Measurements from ENCODE around the gene RBM20. TPM values are rescaled to one million over a fixed set of nuclear protein-coding genes. Genes with fewer than 3 reads are reported as not detected.
A peak's percentile ranks its signal among the peaks of the same experiment; 100 is the strongest.
"Not testable (repeated sequence)": the region's sequence is repeated elsewhere in the genome, so short reads cannot be mapped to it uniquely, and the experiment has no call there.

The RBM20 gene
- total RNA-seq, 1 donor from 2014 or later = 1.0 TPM

GRCh38 chr10:110608087-110608486, 36.0 kb upstream of the RBM20 start:
- H3K9me3 Mint-ChIP-seq (ENCODE audit: unreplicated experiment) = no peaks in the 10 kb centered on the region
- H3K27ac Mint-ChIP-seq (ENCODE audit: unreplicated experiment) = no peak overlapping the region
- H3K4me1 Mint-ChIP-seq (ENCODE audit: unreplicated experiment) = no peaks in the 10 kb centered on the region
- TF ChIP-seq CTCF (IDR thresholded peaks at IDR 0.05; ENCODE audit: unreplicated experiment) = no peak
- DNase-seq (ENCODE audit: low spot score) = no peak
- no peaks in the 10 kb centered on the region for H3K36me3 Mint-ChIP-seq (ENCODE audit: low read depth, unreplicated experiment)
- no peaks in the 10 kb centered on the region for H3K27me3 Mint-ChIP-seq (ENCODE audit: unreplicated experiment)
- no peak overlapping the region for H3K4me3 Mint-ChIP-seq (ENCODE audit: unreplicated experiment)

GRCh38 chr10:110609605-110610004, 34.5 kb upstream of the RBM20 start:
- DNase-seq (ENCODE audit: low spot score) = no peak
- no peak overlapping the region for H3K27ac Mint-ChIP-seq (ENCODE audit: unreplicated experiment)

GRCh38 chr10:110610308-110610774, 33.8 kb upstream of the RBM20 start:
- no peaks in the 10 kb centered on the region for H3K9me3 Mint-ChIP-seq (ENCODE audit: unreplicated experiment)
- H3K27me3 Mint-ChIP-seq (ENCODE audit: unreplicated experiment) = no peaks in the 10 kb centered on the region
- no peak overlapping the region for H3K27ac Mint-ChIP-seq (ENCODE audit: unreplicated experiment)
- DNase-seq (ENCODE audit: low spot score) = peak; percentile 67
- H3K36me3 Mint-ChIP-seq (ENCODE audit: low read depth, unreplicated experiment) = no peaks in the 10 kb centered on the region
- no peak overlapping the region for H3K4me3 Mint-ChIP-seq (ENCODE audit: unreplicated experiment)
- no peaks in the 10 kb centered on the region for H3K4me1 Mint-ChIP-seq (ENCODE audit: unreplicated experiment)
- TF ChIP-seq CTCF (IDR thresholded peaks at IDR 0.05; ENCODE audit: unreplicated experiment) = peak; percentile 78

More at GRCh38 chr10:110609605-110610004, 34.5 kb upstream of the RBM20 start:
- Mint-ChIP-seq H3K4me1 (ENCODE audit: unreplicated experiment) (no peaks in the 10 kb centered on the region), H3K36me3 (ENCODE audit: low read depth, unreplicated experiment) (no peaks in the 10 kb centered on the region), H3K9me3 (ENCODE audit: unreplicated experiment) (no peaks in the 10 kb centered on the region), H3K4me3 (ENCODE audit: unreplicated experiment) (no peak overlapping the region), H3K27me3 (ENCODE audit: unreplicated experiment) (no peaks in the 10 kb centered on the region)
- no peak for TF ChIP-seq CTCF (IDR thresholded peaks at IDR 0.05; ENCODE audit: unreplicated experiment)

GRCh38 chr10:110610781-110611180, 33.4 kb upstream of the RBM20 start:
- DNase-seq (ENCODE audit: low spot score); H3K9me3 Mint-ChIP-seq (ENCODE audit: unreplicated experiment); H3K27me3 Mint-ChIP-seq (ENCODE audit: unreplicated experiment); H3K27ac Mint-ChIP-seq (ENCODE audit: unreplicated experiment); H3K4me3 Mint-ChIP-seq (ENCODE audit: unreplicated experiment); H3K4me1 Mint-ChIP-seq (ENCODE audit: unreplicated experiment); H3K36me3 Mint-ChIP-seq (ENCODE audit: low read depth, unreplicated experiment): not testable (repeated sequence)

GRCh38 chr10:110612087-110612486, 32.0 kb upstream of the RBM20 start:
- H3K4me1 Mint-ChIP-seq (ENCODE audit: unreplicated experiment) = no peaks in the 10 kb centered on the region
- no peak overlapping the region for H3K27ac Mint-ChIP-seq (ENCODE audit: unreplicated experiment)
- H3K27me3 Mint-ChIP-seq (ENCODE audit: unreplicated experiment) = no peaks in the 10 kb centered on the region
- no peak for DNase-seq (ENCODE audit: low spot score)
- H3K9me3 Mint-ChIP-seq (ENCODE audit: unreplicated experiment) = no peaks in the 10 kb centered on the region
- no peak for TF ChIP-seq CTCF (IDR thresholded peaks at IDR 0.05; ENCODE audit: unreplicated experiment)
- H3K4me3 Mint-ChIP-seq (ENCODE audit: unreplicated experiment) = no peak overlapping the region
- H3K36me3 Mint-ChIP-seq (ENCODE audit: low read depth, unreplicated experiment) = no peaks in the 10 kb centered on the region
